Measurements from ENCODE around the gene SYNJ1. TPM values are rescaled to one million over a fixed set of nuclear protein-coding genes. Genes with fewer than 3 reads are reported as not detected.
"Not testable (repeated sequence)": the region's sequence is repeated elsewhere in the genome, so short reads cannot be mapped to it uniquely, and the experiment has no call there.

The SYNJ1 gene
- total RNA-seq, 4 donors from 2014 or later, result 8.0 to 21.4 (median 13.3) TPM

DNA sequence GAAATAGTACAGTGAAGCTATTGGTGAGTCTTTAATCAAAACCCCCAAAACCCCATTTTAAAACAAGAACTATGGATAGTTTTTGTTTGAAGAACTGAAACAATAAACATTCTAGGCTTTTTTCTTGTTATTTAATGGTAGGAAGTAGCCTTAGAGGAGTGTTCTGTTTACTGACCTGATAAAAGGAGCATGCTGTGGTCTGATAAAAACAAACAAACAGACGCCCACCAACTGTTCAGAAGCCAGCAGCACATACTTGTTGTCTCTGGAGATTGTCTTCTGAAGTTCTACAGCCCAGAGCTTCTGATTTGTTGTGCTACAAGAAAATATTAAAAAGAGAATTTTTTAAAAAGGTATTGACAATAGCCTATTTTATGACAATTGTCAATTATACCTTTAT lies 61.6 kb downstream of the SYNJ1 start:
- no peak for DNase-seq (ENCODE audit: low spot score in 2 of 2)
- peaks cover 0 to 85% (median 29%) of the 10 kb centered on the region in 3 donors for H3K36me3 ChIP-seq
- H3K27ac ChIP-seq, result no peak overlapping the region
- H3K9me3 ChIP-seq, result peaks cover 0 to 18% (median 3%) of the 10 kb centered on the region in 4 donors
- no peak for TF ChIP-seq EP300 (IDR thresholded peaks at IDR 0.05)
- no peak for TF ChIP-seq POLR2A (IDR thresholded peaks at IDR 0.05)
- TF ChIP-seq, protein P1, sequence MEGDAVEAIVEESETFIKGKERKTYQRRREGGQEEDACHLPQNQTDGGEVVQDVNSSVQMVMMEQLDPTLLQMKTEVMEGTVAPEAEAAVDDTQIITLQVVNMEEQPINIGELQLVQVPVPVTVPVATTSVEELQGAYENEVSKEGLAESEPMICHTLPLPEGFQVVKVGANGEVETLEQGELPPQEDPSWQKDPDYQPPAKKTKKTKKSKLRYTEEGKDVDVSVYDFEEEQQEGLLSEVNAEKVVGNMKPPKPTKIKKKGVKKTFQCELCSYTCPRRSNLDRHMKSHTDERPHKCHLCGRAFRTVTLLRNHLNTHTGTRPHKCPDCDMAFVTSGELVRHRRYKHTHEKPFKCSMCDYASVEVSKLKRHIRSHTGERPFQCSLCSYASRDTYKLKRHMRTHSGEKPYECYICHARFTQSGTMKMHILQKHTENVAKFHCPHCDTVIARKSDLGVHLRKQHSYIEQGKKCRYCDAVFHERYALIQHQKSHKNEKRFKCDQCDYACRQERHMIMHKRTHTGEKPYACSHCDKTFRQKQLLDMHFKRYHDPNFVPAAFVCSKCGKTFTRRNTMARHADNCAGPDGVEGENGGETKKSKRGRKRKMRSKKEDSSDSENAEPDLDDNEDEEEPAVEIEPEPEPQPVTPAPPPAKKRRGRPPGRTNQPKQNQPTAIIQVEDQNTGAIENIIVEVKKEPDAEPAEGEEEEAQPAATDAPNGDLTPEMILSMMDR (IDR thresholded peaks at IDR 0.05), result no peak
- H3K27me3 ChIP-seq, result no peaks in the 10 kb centered on the region
- WGBS, 2 donors, result 58 to 60% methylated on average over 1 of the region's 1 CpG
- no peak overlapping the region for H3K4me3 ChIP-seq
- no peaks in the 10 kb centered on the region for H3K4me1 ChIP-seq

DNA sequence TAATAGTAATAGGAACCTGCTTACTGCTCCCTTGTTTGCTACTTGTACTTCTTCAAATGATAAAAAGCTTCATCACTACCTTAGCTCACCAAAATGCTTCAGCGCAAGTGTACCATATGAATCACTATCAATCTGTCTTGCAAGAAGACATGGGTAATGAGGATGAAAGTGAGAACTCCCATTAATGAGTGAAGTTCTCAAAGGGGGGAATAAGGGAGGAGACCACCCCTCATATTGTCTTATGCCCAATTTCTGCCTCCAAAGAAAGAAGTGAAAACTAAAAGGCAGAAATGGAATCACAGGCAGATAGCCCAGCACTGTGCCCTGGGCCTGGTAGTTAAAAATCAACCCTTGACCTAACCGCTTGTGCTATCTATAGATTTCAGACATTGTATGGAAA lies 63.7 kb downstream of the SYNJ1 start:
- WGBS, 2 donors, result 87 to 100% methylated on average over 2 of the region's 2 CpGs
- H3K27ac ChIP-seq; DNase-seq (ENCODE audit: low spot score in 2 of 2); H3K4me3 ChIP-seq; H3K4me1 ChIP-seq; H3K27me3 ChIP-seq: not testable (repeated sequence)
- Histone ChIP-seq H3K36me3 (peaks cover 0 to 95% (median 29%) of the 10 kb centered on the region in 3 donors), H3K9me3 (peaks cover 0 to 18% (median 3%) of the 10 kb centered on the region in 4 donors)

DNA sequence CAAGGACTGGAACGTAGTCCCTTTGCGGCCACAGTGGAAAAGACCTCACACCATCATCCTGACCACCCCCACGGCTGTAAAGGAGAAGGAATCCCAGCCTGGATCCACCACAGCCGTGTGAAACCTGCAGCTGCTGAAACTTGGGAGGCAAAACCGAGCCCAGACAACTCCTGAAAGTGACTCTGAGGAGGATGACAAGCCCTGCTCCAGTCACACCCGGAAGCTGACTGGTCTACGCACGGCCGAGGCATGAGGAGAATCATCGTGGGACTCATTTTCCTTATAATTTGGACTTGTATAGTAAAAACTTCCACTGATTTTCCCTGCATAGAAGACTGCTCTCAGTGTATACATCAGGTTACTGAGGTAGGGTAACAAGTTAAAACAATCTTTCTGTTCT lies 65.8 kb downstream of the SYNJ1 start:
- not testable (repeated sequence) for DNase-seq (ENCODE audit: low spot score in 2 of 2); H3K4me1 ChIP-seq; H3K4me3 ChIP-seq; H3K27ac ChIP-seq; H3K27me3 ChIP-seq
- Histone ChIP-seq H3K9me3 (peaks cover 0 to 18% (median 3%) of the 10 kb centered on the region in 4 donors), H3K36me3 (peaks cover 0 to 94% (median 29%) of the 10 kb centered on the region in 3 donors)
- WGBS, 2 donors, result 91 to 92% methylated on average over 10 of the region's 10 CpGs

DNA sequence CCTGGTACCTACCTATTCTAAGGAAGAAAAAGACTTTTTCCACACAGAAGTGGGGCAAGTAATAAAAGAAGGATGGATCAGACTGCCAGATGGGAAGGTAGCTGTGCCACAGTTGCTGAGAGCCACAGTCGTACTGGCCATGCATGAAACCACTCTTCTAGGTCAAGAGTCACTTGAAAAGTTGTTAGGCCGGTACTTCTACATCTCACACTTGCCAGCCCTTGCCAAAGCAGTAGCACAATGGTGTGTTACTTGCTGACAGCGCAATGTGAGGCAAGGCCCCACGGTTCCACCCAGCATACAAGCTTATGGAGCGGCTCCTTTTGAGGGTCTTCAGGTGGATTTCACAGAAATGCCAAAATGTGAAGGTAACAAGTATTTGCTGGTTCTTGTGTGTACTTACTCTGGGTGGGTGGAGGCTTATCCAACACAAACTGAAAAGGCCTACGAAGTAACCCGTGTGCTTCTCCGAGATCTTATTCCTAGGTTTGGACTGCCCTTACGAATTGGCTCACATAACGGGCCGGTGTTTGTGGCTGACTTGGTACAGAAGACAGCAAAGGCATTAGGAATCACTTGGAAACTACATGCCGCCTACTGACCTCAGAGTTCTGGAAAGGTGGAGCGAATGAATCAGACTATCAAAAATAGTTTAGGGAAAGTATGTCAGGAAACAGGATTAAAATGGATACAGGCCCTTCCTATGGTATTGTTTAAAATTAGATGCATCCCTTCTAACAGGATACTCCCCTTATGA lies 66.6 kb downstream of the SYNJ1 start:
- H3K27ac ChIP-seq; H3K27me3 ChIP-seq; H3K4me1 ChIP-seq; H3K4me3 ChIP-seq; DNase-seq (ENCODE audit: low spot score in 2 of 2): not testable (repeated sequence)
- Histone ChIP-seq H3K9me3 (peaks cover 0 to 18% (median 3%) of the 10 kb centered on the region in 4 donors), H3K36me3 (peaks cover 0 to 94% (median 29%) of the 10 kb centered on the region in 3 donors)
- 93 to 94% methylated on average over 13 of the region's 13 CpGs for WGBS, 2 donors

DNA sequence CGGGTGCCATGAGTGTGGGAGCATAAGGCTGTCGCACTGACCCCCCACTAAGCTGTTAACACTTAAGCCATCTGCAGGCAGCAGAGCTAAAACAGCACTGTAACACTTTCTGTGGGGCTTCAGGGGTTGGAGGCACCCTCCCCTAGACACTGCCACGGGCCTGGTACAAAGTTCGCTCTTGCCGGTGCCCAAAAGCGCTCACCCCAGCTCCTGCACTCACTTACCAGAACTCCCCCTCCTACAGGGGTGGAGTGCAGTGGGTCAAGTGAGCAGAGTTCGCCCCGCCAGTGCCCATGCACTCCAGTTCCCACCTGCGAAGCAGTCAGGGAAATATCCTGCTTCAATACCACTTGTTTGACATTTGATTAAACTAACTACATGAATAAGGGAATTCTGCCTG lies 69.3 kb downstream of the SYNJ1 start:
- Histone ChIP-seq H3K4me1 (no peaks in the 10 kb centered on the region), H3K27ac (no peak overlapping the region), H3K9me3 (peaks cover 0 to under 1% (median 0%) of the 10 kb centered on the region in 4 donors), H3K27me3 (no peaks in the 10 kb centered on the region), H3K36me3 (peaks cover 0 to 87% (median 3%) of the 10 kb centered on the region in 3 donors), H3K4me3 (no peak overlapping the region)
- WGBS, 2 donors, result 98 to 99% methylated on average over 9 of the region's 9 CpGs
- no peak for TF ChIP-seq EP300 (IDR thresholded peaks at IDR 0.05)
- no peak for TF ChIP-seq POLR2A (IDR thresholded peaks at IDR 0.05)
- TF ChIP-seq, protein P1 (IDR thresholded peaks at IDR 0.05), result no peak
- DNase-seq (ENCODE audit: low spot score in 2 of 2), result no peak

DNA sequence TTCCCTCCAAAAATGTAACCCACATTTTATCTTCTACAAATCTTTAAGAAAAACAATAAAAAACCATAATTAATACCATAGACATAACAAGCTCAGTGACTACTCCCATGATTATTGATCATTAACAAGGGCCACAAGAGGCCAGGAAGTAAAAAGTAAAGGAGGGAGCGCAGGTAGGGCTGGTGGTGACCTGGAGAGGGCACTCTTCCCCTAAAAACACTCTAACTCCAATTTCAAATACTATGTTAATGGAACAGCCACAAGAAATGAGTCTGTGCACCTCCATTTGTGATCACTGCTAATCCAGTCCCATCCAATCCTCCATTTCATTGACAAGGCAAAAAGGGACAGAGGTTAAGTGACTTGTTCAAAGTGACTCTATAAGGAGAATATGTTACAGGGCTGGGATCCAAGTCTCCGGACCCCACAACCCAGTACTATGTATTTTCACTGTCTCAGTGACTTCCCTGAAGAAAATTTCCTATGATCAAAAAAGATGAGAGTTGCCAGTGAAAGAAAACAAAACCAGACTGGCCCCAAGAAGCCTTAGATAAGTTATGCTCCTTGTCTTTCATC lies 74.4 kb downstream of the SYNJ1 start:
- H3K4me1 ChIP-seq, result no peaks in the 10 kb centered on the region
- DNase-seq (ENCODE audit: low spot score in 2 of 2), result no peak
- H3K36me3 ChIP-seq, result peaks cover 0 to 57% (median 0%) of the 10 kb centered on the region in 3 donors
- no peaks in the 10 kb centered on the region for H3K9me3 ChIP-seq
- no peak overlapping the region for H3K4me3 ChIP-seq
- 85 to 91% methylated on average over 2 of the region's 2 CpGs for WGBS, 2 donors
- TF ChIP-seq POLR2A (IDR thresholded peaks at IDR 0.05), result no peak
- TF ChIP-seq EP300 (IDR thresholded peaks at IDR 0.05), result no peak
- TF ChIP-seq, protein P1 (IDR thresholded peaks at IDR 0.05), result peak in 3 of 5 experiments; percentile 22 to 29 (median 28)
- no peak overlapping the region for H3K27ac ChIP-seq
- no peaks in the 10 kb centered on the region for H3K27me3 ChIP-seq

Measured in tibial nerve (tissue), 4 donors.